GM21423 (cell line): ENCODE data around the gene UGT1A5.

Source experiments
- ATAC-seq: cut with Tn5 transposase; IDR thresholded peaks from one replicate; pipeline ENCODE4 v1.9.1; 2021; ENCODE audit warnings: mild to moderate bottlenecking, moderate library complexity; ENCODE audit not compliant: unreplicated experiment

UGT1A5 gene

DNA sequence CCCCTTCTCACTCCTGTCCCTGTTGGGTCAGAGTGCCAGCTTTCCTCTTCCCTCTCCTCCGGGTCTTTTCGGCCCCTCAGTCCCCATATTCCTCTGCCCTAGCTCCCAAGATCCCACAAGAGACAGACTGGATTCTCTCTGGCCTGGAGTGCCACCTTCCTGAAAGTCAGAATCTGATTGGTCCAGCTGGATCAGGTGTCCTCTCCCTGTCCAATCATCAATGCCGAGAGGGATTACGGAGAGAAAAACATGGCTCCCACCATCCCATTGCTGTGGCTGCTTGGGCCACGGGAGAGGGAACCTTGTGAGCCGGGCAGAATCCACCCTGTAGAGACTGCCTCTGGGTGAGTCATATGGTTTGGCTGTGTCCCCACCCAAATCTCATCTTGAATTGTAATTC lies 62.7 kb downstream of the UGT1A5 start:
- ATAC-seq, result no peak

DNA sequence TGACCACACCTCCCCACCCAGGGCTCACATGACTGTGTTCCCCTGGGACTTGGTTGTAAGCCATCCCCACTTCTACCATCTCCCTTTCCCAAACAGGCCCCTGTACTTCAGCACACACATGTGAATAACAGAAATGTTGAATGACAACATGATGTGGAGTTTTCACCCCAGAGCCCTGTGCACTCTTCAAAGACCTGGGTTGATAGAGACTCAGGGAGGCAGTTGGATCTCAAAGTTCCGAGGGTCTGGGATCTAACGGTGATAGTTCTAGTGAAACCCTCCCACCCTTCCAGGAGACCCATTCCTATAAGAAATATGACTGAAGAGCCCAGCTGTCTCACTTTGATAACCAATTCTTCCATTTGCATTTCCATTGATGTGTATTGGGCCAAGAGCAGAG lies 65.3 kb downstream of the UGT1A5 start, which contains the start of gene MROH2A:
MROH2A (plus strand) TSS at position 301 of the 400 bp plus-strand sequence. CDS start 1,029 bp downstream, outside the sequence.
- ATAC-seq, result no peak

DNA sequence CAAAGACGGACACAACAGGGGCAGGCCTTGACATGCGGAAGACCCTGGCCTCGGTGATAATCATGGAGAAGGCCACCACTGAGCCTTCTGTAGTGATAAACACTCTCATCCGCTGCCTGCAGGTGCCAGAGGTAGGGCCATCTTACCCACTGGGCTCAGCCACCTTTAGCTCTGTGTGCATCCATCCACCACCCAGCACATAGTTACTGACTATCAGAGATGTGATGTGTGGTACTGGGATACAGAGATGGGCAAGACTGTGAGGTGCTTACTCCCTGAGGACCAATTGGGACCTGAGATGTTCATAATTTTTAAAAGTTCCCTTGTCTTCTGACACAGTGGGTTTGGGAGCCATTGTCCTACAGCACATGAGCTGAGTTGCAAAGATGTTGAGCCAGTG lies 67.0 kb downstream of the UGT1A5 start:
- ATAC-seq, result no peak

DNA sequence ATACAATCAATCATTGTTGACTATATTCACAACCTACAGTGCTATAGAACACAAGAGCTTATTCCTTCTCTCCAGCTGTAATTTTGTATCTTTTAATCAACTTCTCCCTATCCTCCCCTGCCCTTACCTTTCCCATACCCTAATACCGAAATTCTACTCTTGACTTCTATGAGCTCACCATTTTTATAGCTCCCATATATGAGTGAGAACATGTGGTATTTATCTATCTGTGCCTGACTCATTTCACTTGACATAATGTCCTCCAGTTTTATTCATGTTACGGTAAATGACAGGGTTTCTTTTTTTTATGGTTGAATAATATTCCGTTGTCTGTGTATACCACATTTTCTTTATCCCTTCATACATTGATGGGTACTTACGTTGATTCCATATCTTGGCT lies 68.1 kb downstream of the UGT1A5 start:
- ATAC-seq, result no peak

DNA sequence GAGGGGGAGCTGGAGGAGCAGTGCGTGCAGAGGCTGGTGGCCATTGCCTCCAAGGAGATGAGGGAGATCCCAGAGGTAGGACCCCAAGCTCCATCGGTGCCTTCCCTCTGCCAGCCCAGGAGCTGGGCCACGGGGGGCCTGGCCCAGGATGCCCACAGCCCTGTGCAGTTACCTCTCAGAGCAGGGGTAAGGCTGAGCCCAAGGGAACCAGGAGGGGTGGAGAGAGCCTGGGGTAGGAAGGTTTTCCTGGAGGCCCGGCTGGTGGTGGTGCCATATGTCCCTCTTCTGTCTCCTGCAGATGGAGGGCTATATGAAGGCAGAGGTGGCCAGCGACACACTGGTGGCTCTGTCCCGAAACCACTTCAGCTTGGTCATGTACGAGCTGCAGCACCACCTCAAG lies 76.8 kb downstream of the UGT1A5 start:
- ATAC-seq, result no peak

DNA sequence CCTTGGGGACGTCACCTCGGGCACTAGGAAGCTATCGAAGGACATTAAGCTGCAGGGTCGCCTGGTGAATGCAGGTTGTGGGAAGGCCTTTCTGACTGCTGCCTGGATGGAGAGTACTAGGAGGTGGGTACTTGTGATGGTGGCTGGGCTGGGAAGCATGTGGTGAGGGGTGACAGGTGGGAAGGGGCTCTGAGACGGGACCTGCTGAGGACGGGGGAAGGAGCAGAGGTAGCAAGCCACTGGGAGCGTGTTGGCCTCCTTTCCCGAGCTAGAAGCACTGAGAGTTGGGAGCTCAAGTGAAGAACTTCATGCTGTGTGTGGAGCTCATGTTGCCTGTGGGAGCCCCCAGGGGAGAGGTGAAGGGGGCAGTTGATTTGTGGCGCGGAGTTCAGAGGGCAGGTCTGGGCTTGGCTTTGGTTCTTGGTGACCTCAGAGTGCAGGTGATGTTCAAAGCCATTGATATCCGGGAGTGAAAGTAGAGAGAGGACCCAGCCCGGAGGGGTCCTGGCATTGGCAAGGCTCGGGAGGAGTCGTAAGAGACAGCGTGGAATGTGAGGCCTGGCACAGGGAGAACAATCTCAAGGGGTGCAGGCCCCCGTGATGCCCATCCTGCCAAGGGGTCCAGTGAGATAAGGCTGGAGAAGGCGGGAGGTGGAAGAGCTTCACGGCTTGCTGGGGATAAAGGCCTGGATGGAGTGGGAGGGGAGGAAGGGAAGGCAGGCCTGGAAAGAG lies 78.6 kb downstream of the UGT1A5 start:
- ATAC-seq, result no peak

DNA sequence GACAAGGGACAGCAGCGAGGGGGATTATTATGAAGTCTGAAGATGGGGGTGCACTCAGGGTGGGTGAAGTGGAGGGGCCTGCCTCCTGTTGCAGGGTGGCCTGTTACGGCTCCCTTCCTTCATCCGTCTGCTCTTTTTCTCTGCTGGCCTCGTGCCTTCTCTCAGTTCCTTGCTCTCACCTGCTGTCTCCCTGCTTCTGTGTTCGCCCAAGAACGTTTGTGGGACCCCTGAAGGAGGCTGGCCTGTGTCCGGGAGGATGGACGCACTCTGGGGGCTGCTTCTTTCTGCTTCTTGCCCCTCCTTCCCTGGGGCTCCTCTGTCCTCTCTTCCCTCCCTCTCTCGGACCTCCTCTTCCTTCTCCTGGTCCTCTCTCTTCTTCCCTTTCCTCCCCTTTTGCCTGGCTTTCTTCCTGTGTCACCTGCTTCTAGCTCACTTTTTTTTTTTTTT lies 79.2 kb downstream of the UGT1A5 start:
- ATAC-seq, result no peak

DNA sequence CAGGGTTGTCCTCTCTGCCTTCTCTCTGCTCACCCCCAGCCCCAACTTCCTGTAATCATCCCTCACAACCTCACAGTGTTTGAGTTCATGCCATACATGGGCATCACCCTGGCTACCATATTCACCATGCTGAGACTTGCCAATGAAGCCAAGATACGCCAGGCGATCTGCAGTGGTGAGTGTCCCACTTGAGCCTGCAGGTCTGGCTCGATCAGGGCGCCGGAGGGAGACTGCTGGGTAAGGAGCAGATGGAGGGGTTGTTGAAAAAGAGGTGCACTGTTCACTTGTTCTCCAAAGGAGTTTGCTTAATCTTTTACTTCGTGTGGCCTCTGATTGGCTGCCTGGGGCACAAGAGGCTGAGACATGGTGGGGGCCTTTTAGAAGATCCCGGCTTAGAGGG lies 80.0 kb downstream of the UGT1A5 start:
- no peak for ATAC-seq

DNA sequence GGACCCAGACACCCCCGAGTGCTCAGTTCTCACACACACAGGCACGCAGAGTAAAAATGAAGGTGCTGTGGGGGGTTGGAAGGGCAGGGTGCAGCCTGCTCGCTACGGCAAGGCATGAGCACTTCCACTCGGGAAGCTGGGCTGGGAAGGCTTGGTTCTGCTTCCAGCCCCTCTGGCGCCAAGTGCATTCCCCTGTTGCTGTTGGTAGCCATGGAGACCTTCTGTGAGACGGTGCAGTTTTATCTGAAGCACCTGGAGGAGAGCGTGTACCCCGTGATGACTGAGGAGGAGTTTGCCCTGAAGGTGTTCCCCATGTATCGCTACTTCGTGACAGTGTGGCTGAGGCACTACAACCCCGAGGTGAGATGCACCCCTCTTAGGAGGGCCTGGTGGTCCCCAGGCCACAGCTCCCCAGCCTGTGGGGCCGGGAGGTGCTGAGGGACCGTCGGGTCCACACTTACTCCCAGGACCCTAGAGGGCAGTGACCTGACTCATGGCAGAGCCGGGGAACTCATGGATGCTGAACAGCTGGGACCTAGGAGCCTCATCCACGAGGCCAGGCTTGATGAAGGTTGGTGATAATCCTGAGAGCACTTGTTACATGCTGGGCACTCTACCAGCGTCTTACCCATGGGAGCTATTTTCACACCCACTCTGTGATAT lies 80.9 kb downstream of the UGT1A5 start:
- no peak for ATAC-seq

DNA sequence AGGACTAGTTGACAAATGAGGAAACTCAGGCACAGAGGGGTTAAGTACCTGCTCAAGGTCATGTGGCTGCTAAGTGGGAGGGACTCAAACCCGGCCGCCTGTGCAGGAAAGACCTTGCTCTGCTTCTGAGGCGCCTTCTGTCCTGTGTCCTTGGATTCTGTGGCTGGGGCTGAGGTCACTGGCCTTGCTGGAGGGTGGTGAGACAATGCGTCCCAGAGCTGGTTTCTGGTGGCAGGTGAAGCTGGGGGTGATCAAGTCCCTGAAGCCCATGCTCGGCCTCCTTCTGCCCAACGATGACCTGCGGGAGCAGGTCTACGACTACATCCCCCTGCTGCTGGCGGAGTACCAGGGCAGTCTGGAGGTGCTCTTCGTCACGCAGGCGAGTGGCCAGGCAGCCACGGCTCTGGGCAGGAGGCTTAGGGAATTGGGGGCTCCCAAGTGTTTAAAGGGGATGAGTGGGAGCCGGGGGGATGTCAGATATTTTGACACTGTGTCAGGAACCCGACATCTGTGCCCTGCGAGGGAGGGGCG lies 81.5 kb downstream of the UGT1A5 start:
- no peak for ATAC-seq

DNA sequence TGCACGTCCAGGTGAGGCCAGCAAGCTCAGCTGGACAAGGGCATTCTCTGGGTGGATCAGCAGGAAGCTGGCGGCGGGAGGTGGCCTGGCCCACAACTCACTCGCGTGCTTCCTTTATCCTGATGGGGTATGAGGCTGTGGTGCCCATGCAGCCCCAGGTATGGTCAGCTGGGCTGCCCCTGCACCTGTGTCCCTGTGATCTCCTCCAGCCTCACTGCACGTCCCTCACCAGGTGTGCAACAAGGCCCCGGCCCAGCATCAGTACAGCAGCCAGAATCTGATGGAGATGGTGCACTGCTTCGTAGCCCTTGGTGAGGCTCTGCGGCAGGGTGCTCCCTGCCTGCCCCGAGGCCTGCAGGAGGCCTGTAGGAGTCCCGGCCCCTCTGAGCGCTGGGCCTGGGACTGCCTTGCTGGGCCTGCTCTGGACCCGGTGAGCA lies 83.0 kb downstream of the UGT1A5 start:
- no peak for ATAC-seq

DNA sequence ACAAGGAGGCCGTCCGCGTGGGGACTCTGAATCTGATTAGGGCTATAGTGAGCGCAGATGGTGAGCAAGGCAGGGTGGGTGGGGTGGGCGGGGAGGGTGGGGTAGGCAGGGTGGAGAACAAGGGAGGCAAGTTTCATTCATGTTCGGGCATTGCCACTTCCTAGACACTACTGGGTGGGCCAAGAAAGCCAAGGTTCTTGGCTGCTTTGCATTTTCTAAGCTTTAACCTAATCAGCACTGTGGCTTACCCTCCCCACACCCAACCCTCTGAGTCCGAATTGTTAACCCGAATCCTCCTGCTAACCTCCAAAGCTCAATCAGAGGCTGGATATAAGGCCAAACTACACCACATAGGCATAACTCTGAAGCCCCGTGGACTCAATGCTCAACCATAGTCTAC lies 83.5 kb downstream of the UGT1A5 start:
- no peak for ATAC-seq

DNA sequence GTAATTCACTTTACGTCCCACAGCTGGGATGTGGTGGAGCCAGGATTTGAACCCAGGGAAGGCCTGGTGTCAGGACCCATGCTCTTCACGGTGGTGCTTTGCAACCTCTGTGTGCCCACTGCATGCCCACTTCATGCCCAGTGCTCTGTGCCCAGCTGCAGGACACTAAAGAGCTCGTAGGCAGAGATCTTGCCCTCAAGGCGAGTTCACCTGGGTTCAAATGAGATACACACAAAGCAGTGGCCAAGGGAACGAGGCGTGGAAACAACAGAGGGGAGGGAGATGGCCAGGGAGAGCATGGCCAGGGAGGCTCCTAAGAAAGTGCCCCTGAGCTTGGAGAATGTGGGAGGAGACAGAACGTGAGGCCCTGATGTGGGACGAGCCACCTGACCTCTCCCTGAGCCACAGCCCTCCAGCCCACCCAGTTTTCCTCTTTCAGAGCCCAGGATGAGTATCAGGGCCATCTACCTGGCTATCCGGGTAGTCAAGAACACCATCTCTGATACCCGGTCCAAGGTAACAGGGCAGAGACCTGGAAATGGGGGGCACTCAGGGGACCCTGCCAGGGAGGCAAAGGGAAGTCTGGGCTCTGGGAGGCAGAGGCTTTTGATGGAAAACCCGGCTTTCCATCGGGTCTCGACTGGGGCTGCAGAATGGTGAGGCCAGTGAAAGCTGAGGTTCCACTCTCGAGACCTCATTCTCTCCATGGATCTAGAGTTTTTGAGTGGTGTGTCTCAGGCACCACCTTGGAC lies 85.8 kb downstream of the UGT1A5 start:
- ATAC-seq, result no peak

DNA sequence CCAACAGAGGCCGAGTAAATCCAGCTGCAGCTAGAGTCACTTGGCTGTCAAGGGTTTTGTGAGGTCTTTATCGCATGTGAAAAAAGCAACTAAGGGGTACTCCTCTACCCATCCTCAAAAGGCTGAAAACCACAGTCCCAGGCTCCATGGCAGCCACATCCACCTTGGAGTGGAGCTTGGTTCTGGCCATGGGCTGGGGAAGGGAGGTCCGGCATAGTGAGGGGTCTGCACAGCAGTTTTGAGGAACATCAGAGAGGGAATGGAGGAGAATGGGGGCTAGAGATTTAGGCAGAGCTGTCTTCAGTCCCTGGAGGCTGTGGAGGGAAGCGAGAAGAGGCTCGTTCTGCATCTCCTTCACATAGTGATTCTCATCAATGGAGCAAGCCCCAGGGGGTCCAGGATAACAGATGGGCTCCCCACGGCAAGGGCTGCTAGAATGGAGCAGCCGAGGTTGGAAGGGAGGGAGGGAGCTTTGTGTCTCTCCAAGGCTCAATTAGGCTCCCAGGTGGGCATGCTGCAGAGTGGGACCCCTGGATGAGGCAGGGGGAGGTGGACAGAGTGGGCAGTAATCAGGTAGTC lies 86.5 kb downstream of the UGT1A5 start:
- no peak for ATAC-seq

DNA sequence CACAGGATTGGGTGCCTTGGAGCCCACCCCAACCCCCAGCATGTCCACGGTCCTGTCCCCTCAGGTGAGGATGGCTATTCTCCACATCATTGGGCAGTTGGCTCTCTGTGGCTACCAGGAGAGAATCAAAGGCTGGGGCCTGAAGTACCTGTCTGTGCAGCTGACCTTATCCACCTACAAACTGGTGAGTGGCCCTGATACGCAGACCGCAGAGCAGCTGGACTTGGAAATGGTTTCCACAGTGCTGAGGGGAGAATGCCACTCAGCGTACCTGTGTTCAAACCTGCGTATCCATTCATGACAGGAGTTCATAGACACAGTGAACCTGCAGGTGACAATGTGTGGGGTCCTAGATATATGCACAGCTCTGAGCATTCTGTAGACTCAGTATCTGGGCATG lies 87.0 kb downstream of the UGT1A5 start:
- no peak for ATAC-seq

DNA sequence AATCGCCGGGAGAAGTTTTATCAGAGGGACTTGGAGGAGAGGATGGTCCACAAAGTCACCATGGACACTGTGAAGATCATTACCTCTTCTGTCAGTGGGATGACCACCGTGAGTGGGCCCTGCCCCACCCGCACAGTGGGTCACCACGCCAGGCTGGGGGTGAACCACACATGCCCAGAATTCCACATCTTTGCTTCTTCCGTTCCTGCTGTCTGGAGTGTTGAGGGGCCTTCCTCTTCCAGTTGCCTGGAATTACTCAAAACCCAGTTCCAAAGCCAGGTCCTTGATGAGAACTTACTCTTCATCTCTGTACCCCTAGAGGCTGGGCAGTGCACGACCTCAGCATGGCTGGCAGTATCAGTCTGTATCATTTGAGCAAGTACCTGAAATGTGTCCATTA lies 87.5 kb downstream of the UGT1A5 start:
- no peak for ATAC-seq

DNA sequence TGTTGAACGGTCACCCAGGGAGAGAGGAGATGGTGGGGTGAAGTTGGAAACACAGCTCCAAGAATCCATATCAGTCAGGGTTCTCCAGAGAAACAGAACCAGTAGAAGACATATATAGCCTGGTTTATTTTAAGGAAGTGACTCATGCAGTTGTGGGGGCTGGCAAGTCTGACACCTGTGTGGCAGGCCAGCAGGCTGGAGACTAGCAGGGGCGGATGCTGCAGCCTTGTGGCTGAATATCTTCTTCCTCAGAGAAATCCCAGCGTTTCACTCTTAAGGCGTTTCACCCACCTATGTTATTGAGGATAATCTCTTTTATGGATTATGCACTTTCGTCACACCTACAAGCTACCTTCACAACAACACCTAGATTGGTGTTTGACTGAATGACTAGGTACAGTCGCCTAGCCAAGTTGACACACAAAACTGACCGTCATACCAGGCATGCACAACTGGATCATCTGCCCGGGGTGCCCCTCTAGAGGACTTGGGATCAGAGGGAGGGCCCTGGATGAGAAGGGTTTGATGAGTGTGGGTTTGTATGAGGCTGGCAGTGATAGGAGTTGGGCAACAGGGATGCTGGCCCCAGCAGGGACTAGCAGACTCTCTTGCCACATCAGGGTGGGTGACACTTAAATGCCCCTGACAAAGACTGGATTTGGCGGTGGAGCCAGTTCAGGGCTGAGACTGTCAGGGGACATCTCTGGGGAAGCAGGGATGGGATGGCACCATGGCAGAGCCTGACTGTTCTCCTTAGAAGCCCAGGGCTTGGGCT lies 88.8 kb downstream of the UGT1A5 start:
- ATAC-seq, result no peak

DNA sequence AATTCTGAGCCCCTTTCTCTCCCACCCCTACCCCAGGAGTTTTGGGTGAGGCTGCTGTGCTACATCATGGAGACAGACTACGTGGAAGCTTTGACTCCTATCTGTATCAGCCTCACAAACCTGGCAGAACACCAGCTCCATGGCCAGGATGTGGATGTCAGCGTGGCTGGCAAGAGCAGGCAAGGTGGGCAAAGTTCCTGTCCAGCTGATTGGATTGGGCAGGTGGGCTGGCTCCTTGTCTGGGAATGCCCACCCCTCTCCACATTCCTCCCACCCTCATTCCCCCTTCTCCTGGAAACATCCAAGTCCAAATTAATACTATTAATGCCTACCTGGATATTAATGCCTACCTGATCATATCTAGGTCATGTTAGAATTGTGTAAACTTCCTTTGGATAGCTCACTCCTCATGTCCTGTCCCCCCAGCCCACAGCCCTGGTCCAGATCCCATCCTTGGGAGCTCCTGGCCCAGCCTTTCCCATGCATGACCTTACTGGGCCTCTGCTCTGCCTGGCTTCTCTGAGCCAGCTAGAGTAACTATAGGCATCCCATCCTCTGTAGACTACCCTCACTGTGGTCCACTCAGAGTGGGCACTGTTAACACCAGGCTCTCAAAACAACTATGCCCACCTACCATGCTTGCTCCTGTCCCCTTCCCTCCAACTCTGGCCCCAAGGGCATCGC lies 89.6 kb downstream of the UGT1A5 start:
- ATAC-seq, result no peak

DNA sequence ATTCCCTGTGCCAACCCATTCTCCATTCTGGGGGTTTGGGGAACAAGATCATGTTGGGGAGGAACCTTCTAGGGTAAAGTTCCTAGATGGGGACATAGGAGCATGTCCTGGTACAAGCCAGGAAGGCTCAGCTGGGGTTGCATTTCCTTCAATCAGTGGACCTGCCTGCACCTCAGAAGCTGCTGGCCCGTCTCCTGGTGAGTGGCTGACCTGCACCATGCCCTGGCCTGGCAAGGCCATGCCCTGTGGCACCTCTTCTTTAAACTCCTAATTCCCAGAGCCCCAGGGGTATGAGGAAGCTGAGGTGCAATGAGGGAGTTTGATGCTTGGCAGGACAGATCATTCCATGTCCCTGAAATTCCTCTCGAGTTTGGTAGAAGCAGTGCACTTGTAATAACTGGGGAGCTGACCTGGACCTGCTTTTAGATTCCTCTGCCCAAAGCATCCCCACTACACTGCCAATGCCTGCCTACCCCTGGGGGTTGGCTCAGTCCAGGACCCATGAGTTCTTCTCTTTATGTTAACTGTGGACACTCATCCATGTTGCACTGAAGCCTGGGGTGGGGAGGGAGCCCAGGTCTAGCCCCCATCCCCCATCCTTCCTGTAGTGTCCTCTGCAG lies 90.7 kb downstream of the UGT1A5 start:
- ATAC-seq, result no peak
